GM18867 (cell line): ENCODE results near the gene ENGASE.
A peak's percentile ranks its signal among the peaks of the same experiment; 100 is the strongest.

Experiments
- ATAC-seq: cut with Tn5 transposase; IDR thresholded peaks from one replicate; pipeline ENCODE4 v1.9.1; 2021; ENCODE audit warnings: mild to moderate bottlenecking, moderate library complexity; ENCODE audit not compliant: unreplicated experiment

Gene ENGASE

DNA sequence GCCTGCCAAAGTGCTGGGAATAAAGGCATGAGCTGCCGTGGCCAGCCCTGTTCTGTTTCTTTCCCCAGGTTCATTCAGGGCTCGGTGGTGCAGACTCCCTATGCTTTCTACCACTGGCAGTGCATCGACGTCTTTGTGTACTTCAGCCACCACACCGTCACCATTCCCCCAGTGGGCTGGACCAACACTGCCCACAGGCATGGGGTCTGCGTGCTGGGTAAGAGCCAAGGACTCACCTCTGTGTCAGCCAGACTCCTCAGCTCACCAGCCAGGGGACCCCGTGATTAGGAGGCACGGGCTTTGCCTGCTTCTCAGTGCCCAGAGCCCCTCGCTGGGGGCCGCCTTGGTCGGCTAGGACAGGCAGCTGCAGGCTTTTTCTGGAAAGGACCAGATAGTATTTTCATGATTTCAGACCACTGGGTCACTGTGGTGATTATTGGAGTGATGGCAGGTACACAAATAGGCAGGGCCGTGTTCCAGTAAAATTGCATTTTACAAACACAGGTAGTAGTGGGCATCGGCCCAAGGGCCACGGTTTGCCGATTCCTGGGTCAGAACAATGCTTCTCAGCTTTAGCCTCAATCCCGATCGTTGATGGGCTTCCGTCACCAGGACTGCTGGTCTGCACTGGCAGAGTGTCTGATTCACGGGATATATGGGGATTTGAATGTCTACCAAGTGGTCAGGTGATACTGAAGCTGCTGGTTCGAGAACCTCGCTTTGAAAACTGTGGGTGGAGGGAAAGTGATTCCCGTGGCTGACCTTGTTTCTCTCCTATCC, 5.0 kb downstream of the ENGASE start:
- ATAC-seq: no peak

DNA sequence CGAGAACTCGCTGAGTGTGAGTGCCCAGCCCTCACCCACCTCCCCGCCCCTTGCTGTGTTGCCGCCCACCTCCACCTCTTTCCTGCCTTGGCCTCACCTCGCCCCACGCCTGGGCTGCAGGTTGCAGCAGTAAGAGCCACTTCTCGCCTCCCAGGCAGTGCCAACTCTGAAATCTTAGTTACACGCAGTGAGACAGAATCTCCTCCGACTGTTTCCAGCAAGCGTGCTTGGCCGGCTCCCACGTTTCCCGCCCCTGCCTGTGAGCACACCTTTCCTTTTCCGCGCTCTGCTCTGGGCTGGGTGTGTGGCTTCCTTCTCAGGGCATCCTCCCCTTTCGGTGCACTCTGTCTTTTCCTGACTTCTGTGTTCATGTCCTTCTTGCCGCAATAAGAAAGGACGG, 5.7 kb downstream of the ENGASE start:
- ATAC-seq: no peak

DNA sequence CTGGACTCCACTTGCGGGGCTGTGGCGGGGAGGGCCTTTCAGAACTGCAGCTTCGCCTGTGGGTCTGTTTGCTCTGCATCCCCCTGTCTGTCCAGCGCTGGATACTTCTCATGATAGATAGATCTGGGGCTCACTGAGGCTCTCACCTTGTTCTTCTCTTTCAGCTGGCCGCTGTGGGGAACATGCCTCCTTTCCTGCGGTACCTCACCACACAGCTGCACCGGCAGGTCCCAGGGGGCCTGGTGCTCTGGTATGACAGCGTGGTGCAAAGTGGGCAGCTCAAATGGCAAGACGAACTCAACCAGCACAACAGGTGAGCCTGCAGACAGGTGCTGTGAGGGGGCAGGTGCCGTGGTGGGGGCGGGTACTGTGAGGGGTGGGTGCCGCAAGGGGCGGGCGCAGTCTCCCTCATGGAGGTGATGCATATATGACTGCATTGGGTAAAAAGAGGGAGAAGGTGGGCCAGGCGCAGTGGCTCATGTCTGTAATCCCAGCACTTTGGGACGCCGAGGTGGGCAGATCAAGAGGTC, 6.2 kb downstream of the ENGASE start:
- no peak for ATAC-seq

DNA sequence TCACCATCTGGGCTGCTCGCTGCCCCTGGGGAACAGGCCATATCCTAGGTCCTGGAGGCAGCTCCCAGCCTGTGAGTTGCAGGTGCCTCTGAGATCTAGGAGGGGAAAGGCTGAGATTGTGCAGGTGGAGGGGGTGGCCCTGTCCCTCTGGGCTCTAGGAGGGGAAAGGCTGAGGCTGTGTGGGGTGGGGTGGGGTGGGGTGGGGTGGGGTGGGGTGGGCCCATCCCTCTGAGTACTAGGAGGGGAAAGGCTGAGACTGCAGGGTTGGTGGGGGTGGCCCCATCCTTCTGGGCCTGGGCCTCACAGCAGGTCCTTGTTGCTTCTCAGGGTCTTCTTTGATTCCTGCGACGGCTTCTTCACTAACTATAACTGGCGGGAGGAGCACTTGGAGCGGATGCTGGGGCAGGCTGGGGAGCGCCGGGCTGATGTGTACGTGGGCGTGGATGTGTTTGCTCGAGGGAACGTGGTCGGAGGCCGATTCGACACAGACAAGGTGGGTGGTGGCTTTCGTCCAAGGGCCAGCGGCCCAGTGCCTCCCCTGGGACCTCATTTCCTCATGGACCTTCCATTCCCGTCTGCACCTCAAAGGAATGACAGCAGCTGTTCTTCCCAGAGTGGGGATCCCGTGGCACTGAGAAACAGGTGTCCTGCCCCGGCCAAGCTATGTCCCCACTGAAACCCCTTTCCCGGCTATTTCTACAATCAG, 7.1 kb downstream of the ENGASE start:
- no peak for ATAC-seq

DNA sequence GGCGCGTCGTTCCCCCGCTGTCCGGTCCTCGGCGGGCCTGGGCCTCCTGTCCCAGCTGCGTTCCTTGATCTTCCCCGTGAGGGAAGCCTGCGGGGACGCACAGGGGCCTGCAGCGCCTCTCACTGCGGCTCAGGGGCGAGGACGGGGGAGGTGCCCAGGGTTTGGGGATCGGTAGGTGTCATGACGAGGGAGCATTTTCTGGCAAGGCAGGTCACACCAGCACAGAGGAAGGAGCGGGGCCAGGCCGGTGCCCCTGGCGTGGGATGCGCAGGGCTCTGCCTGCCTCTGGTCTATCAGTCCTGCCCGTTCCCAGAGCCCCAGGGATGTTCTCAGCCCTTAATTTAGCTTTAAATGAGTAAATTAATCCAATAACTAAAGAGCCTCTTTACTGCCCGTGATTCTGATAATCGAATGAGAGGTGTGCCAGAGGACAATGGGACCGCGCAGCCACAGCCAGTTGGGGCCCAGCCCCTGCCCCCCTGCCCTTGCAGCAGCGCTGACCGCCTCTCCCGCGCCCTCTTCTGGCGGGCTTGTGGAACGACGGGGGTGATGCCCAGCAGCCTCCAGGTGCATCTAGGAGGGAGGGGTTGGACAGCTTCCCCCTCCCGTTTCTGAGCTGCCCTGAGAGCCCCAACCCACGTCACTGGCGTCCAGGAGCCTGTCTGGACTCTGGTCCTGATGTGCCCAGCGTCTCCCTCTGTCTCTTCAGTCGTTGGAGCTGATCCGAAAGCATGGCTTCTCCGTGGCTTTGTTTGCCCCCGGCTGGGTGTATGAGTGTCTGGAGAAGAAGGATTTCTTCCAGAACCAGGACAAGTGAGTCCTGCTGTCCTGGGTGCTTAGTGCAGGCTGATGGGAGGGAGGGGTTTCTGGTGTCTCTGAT, 7.9 kb downstream of the ENGASE start:
- no peak for ATAC-seq

DNA sequence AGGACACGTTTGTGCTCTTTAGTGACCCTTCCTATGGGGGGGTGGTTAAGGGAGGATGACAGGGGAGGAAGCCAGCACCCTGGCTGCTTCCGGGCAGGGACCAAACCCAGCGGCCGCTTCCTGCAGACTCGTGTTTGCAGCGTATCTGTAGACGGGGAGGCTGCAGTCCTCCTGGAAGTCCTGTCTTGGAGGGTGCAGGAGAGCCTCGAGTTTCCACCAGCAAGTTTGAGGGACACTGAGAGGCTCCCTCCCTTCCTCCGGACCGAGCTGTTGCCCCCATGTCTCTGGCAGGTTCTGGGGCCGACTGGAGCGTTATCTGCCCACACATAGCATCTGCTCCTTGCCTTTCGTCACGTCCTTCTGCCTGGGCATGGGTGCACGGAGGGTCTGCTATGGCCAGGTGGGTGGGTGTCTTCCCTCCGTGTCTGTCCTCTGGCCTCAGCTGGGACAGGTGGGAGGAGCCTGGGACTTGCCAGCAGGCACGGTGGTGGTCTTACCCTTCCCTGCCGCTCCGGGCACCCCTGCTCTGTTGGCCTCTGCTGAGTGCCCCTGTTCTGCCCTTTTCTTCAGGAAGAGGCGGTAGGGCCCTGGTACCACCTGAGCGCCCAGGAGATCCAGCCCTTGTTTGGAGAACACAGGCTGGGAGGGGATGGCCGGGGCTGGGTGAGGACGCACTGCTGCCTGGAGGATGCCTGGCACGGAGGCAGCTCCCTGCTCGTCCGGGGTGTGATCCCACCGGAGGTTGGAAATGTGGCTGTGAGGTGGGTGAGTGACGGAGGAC, 8.8 kb downstream of the ENGASE start:
- no peak for ATAC-seq

DNA sequence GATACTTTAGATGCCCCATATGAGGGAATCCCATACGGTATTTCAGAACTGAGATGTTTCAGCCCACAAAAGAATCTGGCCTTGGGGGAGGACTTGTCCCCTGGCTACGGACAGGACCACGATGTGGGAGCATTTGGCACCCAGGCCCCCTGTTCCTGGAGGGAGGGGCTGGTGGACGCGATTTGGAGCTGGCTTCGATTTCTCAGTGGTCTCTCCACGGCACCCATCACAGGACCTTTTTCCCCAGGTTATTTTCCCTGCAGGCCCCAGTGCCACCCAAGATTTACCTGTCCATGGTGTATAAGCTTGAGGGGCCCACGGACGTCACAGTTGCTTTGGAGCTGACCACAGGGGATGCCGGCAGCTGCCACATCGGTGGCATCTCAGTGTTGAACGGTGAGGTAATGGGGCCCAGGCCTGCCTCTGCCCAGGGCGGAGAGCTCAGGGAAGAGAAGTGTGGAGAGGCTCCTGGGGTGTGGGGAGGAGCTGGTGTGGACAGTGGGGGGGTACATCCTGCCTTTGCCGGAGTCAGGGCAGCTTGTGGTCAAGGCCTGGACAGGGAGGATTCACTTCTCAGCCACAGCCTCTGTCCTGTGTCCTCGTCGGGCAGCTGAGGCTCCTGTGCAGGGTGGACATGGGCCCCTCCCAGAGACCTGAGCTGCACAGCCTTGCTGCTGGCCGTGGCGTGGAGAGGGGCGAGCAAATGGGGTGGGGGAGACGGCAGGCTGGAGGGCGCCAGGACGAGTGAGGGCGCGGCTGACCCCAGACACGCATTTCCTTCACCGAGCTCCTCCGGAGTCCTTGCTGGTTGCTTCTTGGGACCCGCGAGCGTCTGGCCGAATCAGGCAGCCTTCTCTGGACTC, 9.9 kb downstream of the ENGASE start:
- ATAC-seq: no peak

DNA sequence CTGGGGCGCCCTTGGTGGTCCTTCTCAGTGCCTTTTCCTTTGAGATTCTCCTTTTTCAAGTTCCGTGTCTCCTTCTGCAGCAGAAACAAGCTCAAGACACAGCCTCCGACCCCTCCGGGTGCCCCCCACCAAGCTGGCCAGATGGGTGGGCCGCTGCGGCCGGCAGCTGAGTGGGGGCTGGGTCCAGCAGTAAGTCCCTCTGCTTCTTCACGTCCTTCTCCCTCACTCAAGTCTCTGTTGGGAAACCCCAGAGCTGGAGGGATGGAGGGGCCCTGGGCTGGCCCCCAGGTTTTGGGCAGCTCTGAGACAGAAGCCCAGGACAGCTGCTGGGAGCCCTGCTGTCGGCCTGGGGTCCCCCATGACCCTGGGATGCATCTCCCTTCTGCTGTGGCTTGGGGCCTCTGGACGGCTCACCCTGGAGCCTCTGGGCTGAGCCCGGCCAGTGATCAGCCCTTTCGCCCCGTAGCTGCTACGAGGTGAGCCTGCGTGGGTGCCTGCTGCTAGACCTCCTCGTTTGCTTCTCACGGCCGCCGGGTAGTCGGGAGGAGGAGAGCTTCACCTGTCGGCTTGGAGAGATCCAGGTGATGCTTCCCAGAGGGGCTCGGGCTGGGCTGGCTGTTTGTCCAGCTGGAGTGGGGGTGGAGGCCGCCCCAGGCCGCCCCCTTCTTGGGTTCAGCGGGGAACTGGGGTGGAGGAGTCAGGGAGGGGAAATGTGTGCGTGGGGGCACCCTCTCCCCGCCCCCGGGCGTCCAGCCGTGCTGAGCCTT, 10.7 kb downstream of the ENGASE start:
- no peak for ATAC-seq

DNA sequence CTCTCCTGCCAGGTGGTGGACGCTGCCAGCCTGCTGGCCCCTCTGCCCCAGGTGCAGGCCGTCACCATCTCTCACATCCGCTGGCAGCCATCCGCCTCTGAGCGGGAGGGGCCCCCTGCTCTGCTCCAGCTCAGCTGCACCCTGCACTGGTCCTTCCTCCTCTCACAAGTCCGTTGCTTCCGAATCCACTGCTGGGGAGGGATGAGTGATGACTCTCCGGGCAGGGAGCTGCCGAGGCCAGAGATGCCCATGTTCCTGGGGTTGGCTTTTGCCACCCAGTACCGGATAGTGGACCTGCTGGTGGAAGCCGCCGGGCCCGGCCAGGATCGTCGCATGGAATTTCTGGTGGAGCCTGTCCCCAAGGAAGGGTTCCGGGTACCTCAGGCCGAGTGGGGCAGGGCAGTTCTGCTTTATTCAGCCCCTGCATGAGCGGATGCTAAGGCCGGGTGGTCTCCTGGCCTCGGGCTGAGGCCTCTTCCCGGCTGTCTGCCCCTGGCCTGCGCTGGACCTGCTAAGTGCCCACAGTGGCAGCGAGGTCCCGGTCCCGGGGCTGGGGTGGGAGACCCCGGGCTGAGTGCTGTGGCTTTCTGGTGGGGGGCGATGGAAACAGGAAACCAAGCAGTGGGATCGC, 11.4 kb downstream of the ENGASE start:
- ATAC-seq: no peak

DNA sequence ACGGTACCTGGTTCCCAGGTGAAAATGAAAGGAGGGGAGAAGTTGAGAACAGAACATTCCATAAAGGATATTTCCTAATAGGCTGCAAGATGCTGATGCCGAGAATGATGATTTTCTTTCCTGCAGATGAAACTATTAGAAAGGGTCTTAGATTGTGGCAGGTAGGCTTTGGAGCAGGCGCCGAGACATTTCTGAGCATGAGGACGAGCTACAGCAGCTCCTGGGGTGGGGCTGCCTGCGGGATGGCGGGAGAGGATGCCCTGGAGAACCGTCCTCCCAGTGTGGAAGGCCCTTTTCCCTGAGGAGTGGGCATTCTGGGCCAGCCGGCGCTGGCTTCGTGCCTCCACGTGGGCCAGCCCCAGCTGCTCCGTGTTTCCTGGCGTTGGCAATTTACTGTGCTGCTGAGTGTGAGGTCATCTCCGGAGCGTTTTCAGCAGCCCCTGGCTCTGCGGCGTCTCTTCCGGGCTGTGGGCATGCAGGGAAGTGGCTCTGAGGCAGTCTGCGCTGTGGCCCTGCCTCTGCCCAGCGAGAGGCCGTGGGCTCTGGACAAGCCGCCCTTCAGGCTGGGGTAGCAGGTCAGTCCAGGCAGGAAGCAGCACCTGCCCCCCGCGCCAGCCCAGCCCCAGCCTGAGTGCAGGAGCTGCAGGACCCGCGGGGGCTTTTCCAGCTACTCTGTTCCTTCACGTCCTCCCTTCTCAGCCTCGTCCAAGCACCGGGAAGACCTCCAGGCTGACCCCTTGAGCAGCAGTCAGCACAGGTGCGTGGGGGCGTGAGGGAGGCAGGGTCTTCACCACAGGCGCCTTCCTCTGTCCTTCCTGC, 12.2 kb downstream of the ENGASE start:
- ATAC-seq: no peak

DNA sequence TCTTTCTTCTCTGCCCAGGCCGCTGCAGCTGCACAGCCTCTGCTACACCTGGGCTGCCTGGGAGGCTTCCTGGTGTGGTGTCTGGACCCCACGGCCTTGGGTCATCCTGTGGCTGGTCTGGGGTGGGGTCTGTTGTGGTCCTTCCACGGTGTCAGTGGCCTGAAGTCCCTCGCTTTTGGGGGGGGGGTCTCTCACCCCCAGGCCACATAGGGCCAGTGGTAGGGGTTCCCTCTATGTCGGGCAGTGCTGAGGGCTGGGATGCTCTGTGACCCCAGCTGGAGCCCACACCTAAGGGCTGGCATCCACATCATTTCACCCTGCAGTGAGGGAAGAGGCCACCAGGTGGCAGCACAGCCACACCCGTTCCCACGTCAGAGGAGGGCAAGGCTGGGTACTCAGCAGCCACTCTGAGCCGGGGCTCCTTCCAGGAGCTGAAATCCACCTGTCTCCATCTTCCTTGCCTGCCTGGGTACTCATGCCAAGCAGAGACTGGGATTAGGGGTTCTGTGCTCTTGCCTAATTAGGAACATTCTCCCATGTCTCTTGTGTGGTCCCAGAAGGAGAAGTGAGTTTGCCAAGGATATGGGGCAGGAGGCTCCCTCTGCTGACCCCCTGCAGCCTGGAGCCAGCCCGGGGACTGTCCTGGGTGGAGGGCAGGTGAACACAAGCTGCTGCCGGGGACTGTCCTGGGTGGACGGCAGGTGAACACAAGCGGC, 13.0 kb downstream of the ENGASE start:
- peak; percentile 47 for ATAC-seq

DNA sequence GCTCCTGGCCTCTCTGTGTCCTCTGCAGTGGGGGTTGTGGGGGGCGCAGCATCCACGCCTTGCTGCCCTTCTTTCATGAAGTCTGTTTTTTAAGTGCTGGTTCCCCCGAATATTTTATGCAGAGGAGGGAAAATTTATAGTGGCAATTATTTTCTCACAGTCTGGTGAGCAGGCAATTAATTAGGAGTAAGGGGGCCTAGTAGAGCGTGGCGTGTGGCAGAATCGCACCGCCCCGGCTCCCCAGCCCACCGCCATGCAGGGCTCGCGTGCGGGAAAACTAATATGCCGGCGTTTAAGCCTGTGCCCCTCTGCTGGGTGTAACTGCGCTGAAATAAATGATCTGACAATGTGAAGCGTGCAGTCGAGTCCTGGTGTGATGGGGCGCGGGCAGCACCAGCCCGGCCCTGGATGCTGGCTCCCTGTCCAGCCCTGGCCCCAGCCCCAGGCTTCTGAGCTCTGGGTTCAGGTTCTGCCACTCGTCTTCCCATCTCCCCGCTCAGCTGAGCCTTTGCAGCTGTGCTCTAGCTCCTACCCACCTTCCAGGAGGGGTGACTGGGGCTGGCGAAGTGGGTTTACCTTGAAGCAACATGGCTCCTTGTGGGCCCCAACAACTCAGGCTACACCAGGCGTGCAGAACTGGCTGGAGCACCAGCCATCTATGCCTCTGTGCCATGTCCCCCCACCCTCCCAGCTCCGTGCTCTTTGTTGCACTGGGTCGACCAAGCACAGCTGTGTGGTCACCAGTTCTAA, 13.8 kb downstream of the ENGASE start:
- ATAC-seq: no peak

DNA sequence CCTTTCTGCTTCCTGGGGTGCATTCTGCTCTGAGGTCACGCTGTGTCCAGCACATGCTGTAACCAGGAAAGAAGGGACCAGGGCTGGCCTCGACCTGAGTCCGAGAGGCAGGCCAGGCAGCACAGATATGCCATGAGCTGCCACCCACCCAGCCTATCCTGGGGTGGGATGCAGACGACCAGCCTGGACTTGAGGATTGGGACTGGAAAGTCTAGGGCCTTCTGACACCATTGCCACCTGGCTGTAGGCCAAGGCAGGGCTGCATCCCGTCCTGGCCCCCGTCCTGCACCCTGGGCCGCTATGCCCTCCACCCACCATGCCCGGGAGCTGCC, 14.3 kb downstream of the ENGASE start:
- no peak for ATAC-seq

DNA sequence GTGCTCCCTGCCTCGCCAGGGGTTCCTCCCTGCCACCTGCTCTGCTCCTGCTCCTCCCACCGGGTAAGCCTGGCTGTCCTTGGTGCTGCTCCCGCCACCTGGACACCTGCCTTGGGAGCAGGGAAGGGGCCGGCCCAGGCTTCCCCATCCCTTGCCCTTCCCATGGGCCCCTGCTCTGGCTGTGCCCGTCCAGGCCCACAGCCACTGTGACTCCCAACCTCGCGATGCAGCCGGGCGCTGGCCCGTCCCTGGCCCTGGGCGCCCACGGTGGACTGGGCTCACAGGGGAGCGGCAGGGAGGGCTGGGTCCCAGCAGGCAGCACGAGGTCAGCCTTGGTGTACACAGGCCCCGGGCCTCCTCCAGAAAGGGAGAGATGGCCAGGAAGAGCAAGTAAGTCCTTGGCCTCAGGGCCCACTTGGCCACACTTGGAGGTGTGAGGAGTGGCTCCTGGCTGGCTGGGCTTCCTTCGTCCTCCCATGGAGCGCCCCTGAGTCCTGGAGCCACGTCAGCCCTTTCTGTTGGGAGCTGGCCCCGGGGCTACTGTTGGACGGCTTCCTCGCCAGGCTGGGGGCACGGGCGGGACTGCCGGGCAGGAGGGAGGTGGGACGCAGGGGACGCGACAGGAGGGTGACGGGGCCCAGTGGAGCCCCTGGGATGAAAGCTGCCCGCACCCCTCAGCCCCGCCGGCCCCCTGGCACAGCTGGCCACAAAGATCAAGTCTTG, 15.3 kb downstream of the ENGASE start:
- ATAC-seq: no peak

DNA sequence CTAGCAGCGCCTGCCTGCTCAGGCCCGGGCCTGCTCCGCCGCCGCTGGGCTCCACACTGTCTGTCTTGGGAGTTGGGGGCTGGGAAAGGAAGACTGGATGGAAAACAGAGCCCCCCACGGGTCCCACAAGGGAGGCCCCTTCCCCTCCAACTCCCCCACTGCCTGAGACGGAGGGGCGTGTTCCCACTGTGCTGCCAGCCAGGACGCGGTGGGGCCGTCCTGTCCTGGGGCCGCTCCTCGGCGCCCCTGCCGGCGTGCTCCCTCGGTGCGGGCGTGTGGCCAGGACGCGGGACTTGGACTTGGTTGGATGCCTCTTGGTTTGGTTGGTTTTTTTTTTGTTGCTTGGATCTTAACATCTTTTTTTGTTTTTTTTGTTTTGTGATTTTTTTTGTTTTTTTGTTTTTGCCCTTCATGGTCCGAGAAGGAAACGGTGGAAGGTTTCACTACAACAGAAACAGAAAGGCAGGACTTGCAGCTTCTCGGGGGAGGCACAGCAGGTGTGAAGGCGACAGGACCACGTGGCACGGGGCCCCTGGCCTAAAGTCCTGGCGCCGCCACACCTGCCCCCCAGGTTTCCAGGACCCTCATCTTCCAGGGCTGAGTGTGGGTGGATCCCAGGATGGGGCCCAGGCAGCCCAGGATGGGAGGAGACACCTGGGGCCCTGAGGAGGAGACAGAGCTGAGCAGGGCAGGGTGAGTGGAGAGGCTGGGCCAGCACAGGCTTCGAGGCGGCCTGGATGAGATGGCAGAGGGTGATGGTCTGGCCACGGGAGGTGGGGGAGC, 16.0 kb downstream of the ENGASE start:
- no peak for ATAC-seq
